ENCODE results near the gene CHPT1. TPM values are rescaled to one million over a fixed set of nuclear protein-coding genes. Genes with fewer than 3 reads are reported as not detected.

The CHPT1 gene
- total and polyA plus RNA-seq, 2 donors (not counting 3 experiments of a cell fraction or from before 2014, with no cell fraction given): 12.1 to 19.3 TPM

DNA sequence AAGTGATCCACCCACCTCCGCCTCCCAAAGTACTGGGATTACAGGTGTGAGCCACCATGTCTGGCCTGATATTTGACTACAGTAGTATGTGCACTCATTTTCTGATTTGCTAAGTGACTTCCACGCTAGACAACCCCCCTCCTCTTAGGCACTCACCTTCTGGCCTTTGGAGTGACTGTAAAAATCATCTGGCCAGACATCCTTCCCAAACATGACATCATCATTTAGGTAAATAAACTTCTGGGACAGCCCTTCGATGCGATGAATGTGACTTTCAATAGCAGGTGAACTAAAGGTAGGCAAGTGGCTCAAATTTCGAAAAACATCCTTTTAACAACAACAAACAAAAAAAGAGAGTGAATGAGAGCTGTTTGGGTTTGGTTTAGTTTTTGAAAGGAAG is 72.4 kb downstream of the CHPT1 start:
- Histone ChIP-seq H3K9me1 (replicated peaks; ENCODE audit: control insufficient read depth, extremely low read depth, insufficient read depth, low read length) (no peaks in the 10 kb centered on the region), H3K79me2 (ENCODE audit: control insufficient read depth, insufficient read depth, low read length) (no peaks in the 10 kb centered on the region), H3K4me3 (replicated peaks in 1 of 3; ENCODE audit: insufficient read depth in 1 of 3, low read depth in 1 of 3, low read length in 3 of 3) (no peak overlapping the region), H3K36me3 (ENCODE audit: control insufficient read depth in 2 of 2, extremely low read depth in 1 of 2, insufficient read depth in 2 of 2, low read length in 2 of 2) (no peaks in the 10 kb centered on the region), H3K4me2 (ENCODE audit: insufficient read depth, low read length) (no peak overlapping the region), H2AFZ (ENCODE audit: low read depth, low read length) (no peak overlapping the region), H3K27me3 (ENCODE audit: control insufficient read depth in 2 of 2, insufficient read depth in 2 of 2, low read length in 2 of 2) (no peaks in the 10 kb centered on the region), H3K9me3 (replicated peaks; ENCODE audit: control insufficient read depth, insufficient read depth, low read length) (no peaks in the 10 kb centered on the region), H4K20me1 (replicated peaks; ENCODE audit: control insufficient read depth, extremely low read depth, insufficient read depth, low read length) (no peaks in the 10 kb centered on the region), H3K9ac (replicated peaks; ENCODE audit: extremely low read depth, insufficient read depth, low read length) (no peak overlapping the region), H3K27ac (ENCODE audit: insufficient read depth, low read depth, low read length) (no peak overlapping the region), H3K4me1 (ENCODE audit: control insufficient read depth, extremely low read depth, insufficient read depth, low read length) (no peaks in the 10 kb centered on the region)
- dilution Hi-C loops (cut with MboI; ENCODE audit: extremely low pct_ligation_motif_present, low sequenced_read_pairs): no loop called here
- intact Hi-C loops (cut with micrococcal nuclease): loop anchor here (10.0 kb wide), 1 partner anchor 355 kb away; the partner anchor contains the start of genes NUP37 and PARPBP
- DNase-seq (ENCODE audit: low read depth, low spot score) (no peak), FAIRE-seq (no peak)
- ChIA-PET CTCF (interaction anchor here (1.0 to 2.7 kb wide), 3 partner anchors 10 to 71 kb away, joined by 3 to 15 read pairs (median 4); partner anchors contain the start of gene GNPTAB), POLR2A (no interaction called here)
- no TSS peak for BruUV-seq (replicated peaks)
- no peak for TF ChIP-seq GATA2 (IDR thresholded peaks at IDR 0.05; ENCODE audit: insufficient read depth, insufficient read length, low read depth, low read length)
- TF ChIP-seq, protein P1, sequence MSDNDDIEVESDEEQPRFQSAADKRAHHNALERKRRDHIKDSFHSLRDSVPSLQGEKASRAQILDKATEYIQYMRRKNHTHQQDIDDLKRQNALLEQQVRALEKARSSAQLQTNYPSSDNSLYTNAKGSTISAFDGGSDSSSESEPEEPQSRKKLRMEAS (IDR thresholded peaks at IDR 0.05; ENCODE audit: insufficient read depth, insufficient read length): no peak
- no peak for TF ChIP-seq MYC (IDR thresholded peaks at IDR 0.05; ENCODE audit: low read depth, low read length)
- no peak for TF ChIP-seq EZH2 (IDR thresholded peaks at IDR 0.05; ENCODE audit: borderline replicate concordance, low read depth, low read length, severe bottlenecking)
- TF ChIP-seq POLR2AphosphoS5 (IDR thresholded peaks at IDR 0.05; ENCODE audit: insufficient read depth, low read depth, low read length): no peak
- TF ChIP-seq, protein P2, sequence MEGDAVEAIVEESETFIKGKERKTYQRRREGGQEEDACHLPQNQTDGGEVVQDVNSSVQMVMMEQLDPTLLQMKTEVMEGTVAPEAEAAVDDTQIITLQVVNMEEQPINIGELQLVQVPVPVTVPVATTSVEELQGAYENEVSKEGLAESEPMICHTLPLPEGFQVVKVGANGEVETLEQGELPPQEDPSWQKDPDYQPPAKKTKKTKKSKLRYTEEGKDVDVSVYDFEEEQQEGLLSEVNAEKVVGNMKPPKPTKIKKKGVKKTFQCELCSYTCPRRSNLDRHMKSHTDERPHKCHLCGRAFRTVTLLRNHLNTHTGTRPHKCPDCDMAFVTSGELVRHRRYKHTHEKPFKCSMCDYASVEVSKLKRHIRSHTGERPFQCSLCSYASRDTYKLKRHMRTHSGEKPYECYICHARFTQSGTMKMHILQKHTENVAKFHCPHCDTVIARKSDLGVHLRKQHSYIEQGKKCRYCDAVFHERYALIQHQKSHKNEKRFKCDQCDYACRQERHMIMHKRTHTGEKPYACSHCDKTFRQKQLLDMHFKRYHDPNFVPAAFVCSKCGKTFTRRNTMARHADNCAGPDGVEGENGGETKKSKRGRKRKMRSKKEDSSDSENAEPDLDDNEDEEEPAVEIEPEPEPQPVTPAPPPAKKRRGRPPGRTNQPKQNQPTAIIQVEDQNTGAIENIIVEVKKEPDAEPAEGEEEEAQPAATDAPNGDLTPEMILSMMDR (IDR thresholded peaks at IDR 0.05; ENCODE audit: extremely low read depth in 1 of 2, insufficient read depth in 1 of 2, low read depth in 1 of 2, low read length in 2 of 2): no peak
- no peak for TF ChIP-seq JUN (IDR thresholded peaks at IDR 0.05; ENCODE audit: borderline replicate concordance, insufficient read depth, insufficient read length, low read depth)
- no peak for TF ChIP-seq POLR2A (IDR thresholded peaks at IDR 0.05; ENCODE audit: low read depth, low read length)
- no peak for TF ChIP-seq FOS (IDR thresholded peaks at IDR 0.05; ENCODE audit: borderline replicate concordance, insufficient read depth, low read length)

Measured in endothelial cell of umbilical vein (primary cell).